HG03378 (cell line): ENCODE measurements around the gene PIEZO2.
"Not testable (repeated sequence)": the region's sequence is repeated elsewhere in the genome, so short reads cannot be mapped to it uniquely, and the experiment has no call there.

Source experiments
- ATAC-seq: cut with Tn5 transposase; IDR thresholded peaks from one replicate; pipeline ENCODE4 v1.9.1; 2021; ENCODE audit warnings: mild to moderate bottlenecking, moderate library complexity; ENCODE audit not compliant: unreplicated experiment

PIEZO2 gene

DNA sequence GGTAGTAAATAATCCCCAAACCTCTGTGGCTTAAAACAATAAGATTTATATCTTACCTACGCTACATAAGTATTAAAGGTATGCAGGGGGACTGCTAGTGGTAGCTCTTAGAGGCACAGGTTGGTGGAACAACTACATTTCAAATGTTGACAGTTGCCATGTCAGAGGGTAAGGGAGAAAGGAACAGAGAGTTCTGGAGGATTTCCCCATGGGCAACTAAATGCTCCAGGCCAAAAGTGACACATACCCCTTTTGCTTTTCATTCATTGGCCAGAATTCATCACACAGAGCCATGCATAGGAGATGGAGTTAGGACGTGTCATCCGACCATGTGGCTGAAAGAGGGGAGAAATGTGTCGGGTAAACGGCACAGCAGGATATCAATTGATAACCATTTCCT is 490.4 kb downstream of the PIEZO2 start:
- ATAC-seq: no peak

GRCh38 chr18:10644003-10644402 is 505.4 kb downstream of the PIEZO2 start:
- ATAC-seq: not testable (repeated sequence)

GRCh38 chr18:10642915-10643524 is 506.3 kb downstream of the PIEZO2 start:
- ATAC-seq: not testable (repeated sequence)

GRCh38 chr18:10638539-10638885 is 510.9 kb downstream of the PIEZO2 start:
- ATAC-seq: not testable (repeated sequence)

DNA sequence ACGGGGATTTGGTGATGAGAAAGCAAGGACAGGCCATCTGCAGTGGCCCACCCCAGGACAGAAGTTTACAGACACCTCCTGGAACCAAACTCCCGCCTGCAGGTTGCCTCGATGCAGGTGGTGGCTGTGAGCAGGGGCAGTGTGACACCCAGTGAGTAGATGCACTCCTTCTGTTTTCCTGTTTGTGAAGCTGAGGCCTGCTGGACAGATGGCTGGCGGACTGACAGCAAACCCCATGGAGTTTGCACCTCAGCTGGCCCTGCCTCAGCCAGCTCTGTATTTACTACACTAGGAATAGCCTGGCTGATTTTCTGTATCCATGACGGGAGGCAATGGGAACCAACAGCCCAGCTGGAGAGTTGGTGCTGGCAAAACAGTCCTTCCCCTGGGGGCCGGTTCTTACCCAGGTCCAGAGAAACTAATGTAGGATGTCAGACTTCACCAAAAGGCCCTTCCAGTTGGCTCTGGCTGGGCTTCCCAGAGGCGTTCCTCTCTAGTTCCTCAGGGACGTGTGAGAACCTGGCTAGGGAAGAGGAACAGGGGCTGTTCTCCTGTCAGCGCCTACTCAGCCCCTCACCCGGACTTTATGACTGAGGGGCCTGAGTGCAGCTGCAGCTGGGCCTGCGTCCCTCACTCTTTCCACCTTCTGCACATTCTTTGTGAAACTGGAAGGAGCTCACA is 511.4 kb downstream of the PIEZO2 start:
- ATAC-seq: not testable (repeated sequence)

GRCh38 chr18:10629076-10629475 is 520.3 kb downstream of the PIEZO2 start:
- ATAC-seq: peak; percentile 99

DNA sequence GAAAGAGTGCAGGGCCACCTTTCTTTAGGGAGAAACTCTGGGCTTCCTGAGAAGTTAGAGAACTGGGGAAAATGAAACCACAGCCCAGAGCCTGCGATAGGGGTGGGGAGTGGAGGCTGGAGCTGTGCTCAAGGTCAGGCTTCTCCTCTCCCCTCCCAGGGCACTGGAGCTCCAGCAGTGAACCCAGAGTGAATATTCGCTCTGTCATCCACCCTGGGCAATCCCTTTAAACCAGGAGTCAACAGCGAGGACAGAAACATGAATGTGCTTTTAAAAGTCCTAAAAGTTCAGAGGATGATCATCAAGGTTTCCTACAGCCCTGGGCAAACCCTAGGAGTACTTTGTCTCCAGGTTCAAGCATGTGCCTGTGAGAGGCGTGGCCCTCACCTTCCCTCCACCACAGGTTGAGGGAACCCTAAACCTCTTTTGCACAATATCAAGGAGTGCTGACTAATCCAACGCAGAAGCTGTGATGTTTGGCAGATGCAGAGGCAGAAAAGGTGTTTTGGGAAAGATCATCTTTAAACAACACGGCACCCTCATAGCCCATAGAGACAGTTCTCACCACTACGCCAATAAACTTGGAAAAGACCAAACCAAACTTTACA is 522.7 kb downstream of the PIEZO2 start:
- ATAC-seq: not testable (repeated sequence)

DNA sequence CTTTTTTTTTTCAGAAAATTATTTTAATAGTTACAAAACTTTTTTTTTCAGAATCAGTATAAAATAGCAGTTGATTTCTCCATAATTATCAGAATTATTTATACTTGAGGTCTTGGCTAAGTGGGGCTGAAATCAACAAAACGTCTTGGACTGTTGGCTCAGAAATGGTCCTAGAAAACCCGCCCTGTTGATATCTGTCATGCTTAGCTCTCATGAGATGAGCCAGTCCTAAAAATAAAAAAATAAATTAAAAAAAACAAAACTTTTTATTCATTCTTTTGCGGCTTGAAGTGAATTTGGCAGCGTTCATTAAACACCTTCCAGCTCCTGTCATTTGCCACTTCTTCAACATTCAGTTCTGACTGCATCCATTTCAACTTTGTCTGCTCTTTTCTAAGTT is 525.8 kb downstream of the PIEZO2 start:
- not testable (repeated sequence) for ATAC-seq

DNA sequence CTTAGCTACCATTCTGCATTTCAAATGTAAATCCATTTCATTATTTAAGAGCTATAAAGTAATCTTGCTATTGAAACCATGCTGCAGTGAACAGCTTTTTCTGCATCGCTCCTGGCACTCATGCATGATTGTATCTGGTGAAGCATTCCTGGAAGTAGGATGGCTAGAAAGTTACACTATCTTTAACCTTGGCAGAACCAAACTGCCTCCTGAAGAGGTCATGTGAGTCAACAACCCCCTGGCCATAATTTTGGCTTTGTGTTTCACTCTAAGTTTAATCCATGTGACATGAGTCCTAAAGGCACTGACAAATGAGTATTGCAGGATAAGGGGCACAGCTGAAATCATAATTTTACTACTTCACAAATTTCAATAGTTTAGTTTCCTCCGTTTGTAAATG is 526.4 kb downstream of the PIEZO2 start:
- not testable (repeated sequence) for ATAC-seq

- ATAC-seq: not testable (repeated sequence)
These were observed 528.6 kb downstream of the PIEZO2 start for GRCh38 chr18:10620670-10621329.
